Endothelial cell of umbilical vein (primary cell): Measurements from ENCODE around the gene KCNK2. TPM values are rescaled to one million over a fixed set of nuclear protein-coding genes. Genes with fewer than 3 reads are reported as not detected.

Experiments
- BruUV-seq: library from RNA; stranded (reverse); fragments of 400-500 nt; replicated peaks from 2 replicates; lab custom pipeline; 2021; lab: Mats Ljungman, UMichigan
- CTCF ChIA-PET: fragments of 300-600, 350-600 bp; sonication (Branson Sonifier 250); formaldehyde crosslinking; loops from one replicate; lab custom pipeline; 2021; ENCODE audit warnings: antibody characterized with exemption, inconsistent platforms; lab: Charles Lee
- POLR2A ChIA-PET: fragments of 300-600, 350-600 bp; sonication (Branson Sonifier 250); formaldehyde crosslinking; loops from one replicate; lab custom pipeline; 2021; ENCODE audit warnings: antibody characterized with exemption, inconsistent platforms; lab: Charles Lee
- DNase-seq: peaks from one replicate; pipeline ENCODE4 v3.0.0-alpha.2; 2011; ENCODE audit warnings: low read depth, low spot score
- FAIRE-seq: peaks from 2 replicates; lab custom pipeline; 2011; peaks lifted over from hg19 to GRCh38; lab: Jason Lieb, UNC
- H2AFZ ChIP-seq: 2 replicates; pipeline ENCODE4 v1.6.0; 2012; ENCODE audit warnings: low read depth, low read length, control low read depth, inconsistent platforms
- H3K27ac ChIP-seq: 2 replicates; pipeline ENCODE4 v1.5.1; 2011; ENCODE audit warnings: low read depth, mild to moderate bottlenecking, control low read depth, low read length, moderate library complexity; ENCODE audit not compliant: insufficient read depth
- H3K27me3 ChIP-seq, 2 experiments: 2 replicates each; pipeline versions ENCODE4 v1.6.0 to v1.6.1; 2011; ENCODE audit warnings: low read length in 2 of 2, mixed read lengths in 1 of 2; ENCODE audit not compliant: control insufficient read depth in 2 of 2, insufficient read depth in 2 of 2
- H3K36me3 ChIP-seq, 2 experiments: 2 replicates in 1 of 2; 3 replicates in 1 of 2; pipeline ENCODE4 v1.5.1; 2011; ENCODE audit warnings: low read length in 2 of 2, mild to moderate bottlenecking in 1 of 2, moderate library complexity in 1 of 2; ENCODE audit not compliant: control insufficient read depth in 2 of 2, insufficient read depth in 2 of 2; ENCODE audit errors: extremely low read depth in 1 of 2
- H3K4me1 ChIP-seq: 3 replicates; pipeline ENCODE4 v1.5.1; 2011; ENCODE audit warnings: mild to moderate bottlenecking, low read length; ENCODE audit not compliant: control insufficient read depth, insufficient read depth; ENCODE audit errors: extremely low read depth
- H3K4me2 ChIP-seq: 2 replicates; pipeline ENCODE4 v1.6.1; 2011; ENCODE audit warnings: low read length, control low read depth, mixed read lengths; ENCODE audit not compliant: insufficient read depth
- H3K4me3 ChIP-seq, 3 experiments: fragments of 200-600 bp in 1 of 3; sonication (generic), shearing (Covaris generic) in 1 of 3; replicated peaks in 1 of 3; 2 replicates each; pipeline ENCODE4 v1.5.1; 2011 to 2016; ENCODE audit warnings: control low read depth in 3 of 3, low read length in 3 of 3, mild to moderate bottlenecking in 2 of 3, inconsistent platforms in 1 of 3, low read depth in 1 of 3, moderate library complexity in 1 of 3; ENCODE audit not compliant: insufficient read depth in 1 of 3
- H3K79me2 ChIP-seq: 2 replicates; pipeline ENCODE4 v1.6.0; 2012; ENCODE audit warnings: low read length, inconsistent platforms; ENCODE audit not compliant: control insufficient read depth, insufficient read depth
- H3K9ac ChIP-seq: replicated peaks from 2 replicates; pipeline ENCODE3; 2011; ENCODE audit warnings: low read length, control low read depth; ENCODE audit not compliant: insufficient read depth; ENCODE audit errors: extremely low read depth
- H3K9me1 ChIP-seq: replicated peaks from 3 replicates; pipeline ENCODE4 v1.6.0; 2011; ENCODE audit warnings: mild to moderate bottlenecking, low read length; ENCODE audit not compliant: control insufficient read depth, insufficient read depth; ENCODE audit errors: extremely low read depth
- H3K9me3 ChIP-seq: replicated peaks from 2 replicates; pipeline ENCODE4 v1.5.1; 2012; ENCODE audit warnings: low read length, inconsistent platforms; ENCODE audit not compliant: control insufficient read depth, insufficient read depth
- H4K20me1 ChIP-seq: replicated peaks from 2 replicates; pipeline ENCODE3; 2011; ENCODE audit warnings: mild to moderate bottlenecking, low read length; ENCODE audit not compliant: control insufficient read depth, insufficient read depth; ENCODE audit errors: extremely low read depth
- EZH2 ChIP-seq: IDR thresholded peaks from 2 replicates; pipeline ENCODE4 v1.6.1; 2012; ENCODE audit warnings: borderline replicate concordance, low read depth, mild to moderate bottlenecking, moderate library complexity, low read length, inconsistent platforms; ENCODE audit not compliant: severe bottlenecking
- FOS ChIP-seq: IDR thresholded peaks from 2 replicates; pipeline ENCODE4 v1.6.1; 2011; ENCODE audit warnings: mild to moderate bottlenecking, low read length, moderate library complexity, borderline replicate concordance; ENCODE audit not compliant: insufficient read depth
- JUN ChIP-seq: IDR thresholded peaks from 2 replicates; pipeline ENCODE4 v1.6.1; 2011; ENCODE audit warnings: borderline replicate concordance, low read depth; ENCODE audit not compliant: insufficient read length, insufficient read depth
- MYC ChIP-seq: IDR thresholded peaks from one replicate; pipeline ENCODE4 v1.6.1; 2011; ENCODE audit warnings: mild to moderate bottlenecking, low read depth, low read length
- POLR2A ChIP-seq: IDR thresholded peaks from 2 replicates; pipeline ENCODE4 v1.6.1; 2012; ENCODE audit warnings: low read depth, mild to moderate bottlenecking, control low read depth, low read length
- POLR2AphosphoS5 ChIP-seq: IDR thresholded peaks from 2 replicates; pipeline ENCODE4 v1.6.1; 2012; ENCODE audit warnings: low read depth, mild to moderate bottlenecking, control low read depth, low read length, moderate library complexity; ENCODE audit not compliant: insufficient read depth
- dilution Hi-C: fragments of 300-500 bp; cut with MboI; formaldehyde crosslinking; loops from one replicate; pipeline ENCODE4 v1.15.0; 2019; ENCODE audit warnings: low sequenced_read_pairs; ENCODE audit not compliant: extremely low pct_ligation_motif_present
- intact Hi-C: fragments of 100-400 bp; cut with micrococcal nuclease; formaldehyde crosslinking; loops from one replicate; pipeline ENCODE4 v1.10.0; 2022
- polyA plus RNA-seq, 4 experiments: library from polyadenylated mRNA; depleted of rRNA in 3 of 4; stranded (reverse) in 3 of 4; unstranded in 1 of 4; fragments of >200 nt; gene quantifications; 2 replicates each; pipeline versions ENCODE4 v1.2.1 to v1.2.3, GENCODE V29; 2011 to 2012; ENCODE audit warnings: missing spikeins in 1 of 4
- total RNA-seq: library from RNA; stranded (reverse); gene quantifications from 2 replicates; pipeline ENCODE4 v1.2.3, GENCODE V29; 2021
- TF ChIP-seq, protein P1 (sequence below): IDR thresholded peaks from 2 replicates; pipeline ENCODE4 v1.6.1; 2011; ENCODE audit not compliant: insufficient read depth, insufficient read length
- TF ChIP-seq, protein P2 (sequence below), 2 donors: IDR thresholded peaks; 1 replicate in 1 of 2; 2 replicates in 1 of 2; pipeline ENCODE4 v1.5.1; 2011; ENCODE audit warnings: low read length in 2 of 2, mild to moderate bottlenecking in 2 of 2, moderate library complexity in 2 of 2, control low read depth in 1 of 2, inconsistent platforms in 1 of 2, low read depth in 1 of 2; ENCODE audit not compliant: insufficient read depth in 1 of 2; ENCODE audit errors: extremely low read depth in 1 of 2

KCNK2 gene
- total and polyA plus RNA-seq, 2 donors (not counting 3 experiments of a cell fraction or from before 2014, with no cell fraction given), result 0.08 to 0.46 TPM

DNA sequence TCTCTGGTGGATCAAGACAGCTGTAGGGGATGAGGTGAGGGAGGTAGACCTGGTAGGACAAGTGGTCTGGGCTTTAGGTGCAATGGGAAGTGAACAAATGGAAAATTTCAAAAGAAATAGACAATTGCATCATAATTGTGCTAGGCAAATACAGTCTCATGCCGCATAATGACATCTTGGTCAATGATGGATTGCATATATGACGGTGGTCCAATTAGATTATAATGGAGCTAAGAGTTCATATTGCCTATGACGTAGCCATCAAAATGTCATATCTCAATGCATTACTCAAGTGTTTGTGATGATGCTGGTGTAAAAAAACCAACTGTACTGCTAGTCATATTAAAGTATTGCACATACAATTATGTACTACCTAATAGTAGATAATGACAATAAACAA lies 19.0 kb downstream of the KCNK2 start:
- H3K4me3 ChIP-seq, result no peak overlapping the region
- H3K9ac ChIP-seq, result no peak overlapping the region
- POLR2A ChIA-PET, result no interaction called here
- intact Hi-C loops, result no loop called here
- H3K27me3 ChIP-seq, result peaks cover 0 to 2% of the 10 kb centered on the region in 2 experiments
- FAIRE-seq (no peak), DNase-seq (no peak)
- H3K4me1 ChIP-seq, result no peaks in the 10 kb centered on the region
- no TSS peak for BruUV-seq
- H4K20me1 ChIP-seq, result no peaks in the 10 kb centered on the region
- TF ChIP-seq MYC (no peak), POLR2A (no peak), POLR2AphosphoS5 (no peak), EZH2 (no peak), FOS (no peak), JUN (no peak)
- TF ChIP-seq, protein P1, sequence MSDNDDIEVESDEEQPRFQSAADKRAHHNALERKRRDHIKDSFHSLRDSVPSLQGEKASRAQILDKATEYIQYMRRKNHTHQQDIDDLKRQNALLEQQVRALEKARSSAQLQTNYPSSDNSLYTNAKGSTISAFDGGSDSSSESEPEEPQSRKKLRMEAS, result no peak
- TF ChIP-seq, protein P2, sequence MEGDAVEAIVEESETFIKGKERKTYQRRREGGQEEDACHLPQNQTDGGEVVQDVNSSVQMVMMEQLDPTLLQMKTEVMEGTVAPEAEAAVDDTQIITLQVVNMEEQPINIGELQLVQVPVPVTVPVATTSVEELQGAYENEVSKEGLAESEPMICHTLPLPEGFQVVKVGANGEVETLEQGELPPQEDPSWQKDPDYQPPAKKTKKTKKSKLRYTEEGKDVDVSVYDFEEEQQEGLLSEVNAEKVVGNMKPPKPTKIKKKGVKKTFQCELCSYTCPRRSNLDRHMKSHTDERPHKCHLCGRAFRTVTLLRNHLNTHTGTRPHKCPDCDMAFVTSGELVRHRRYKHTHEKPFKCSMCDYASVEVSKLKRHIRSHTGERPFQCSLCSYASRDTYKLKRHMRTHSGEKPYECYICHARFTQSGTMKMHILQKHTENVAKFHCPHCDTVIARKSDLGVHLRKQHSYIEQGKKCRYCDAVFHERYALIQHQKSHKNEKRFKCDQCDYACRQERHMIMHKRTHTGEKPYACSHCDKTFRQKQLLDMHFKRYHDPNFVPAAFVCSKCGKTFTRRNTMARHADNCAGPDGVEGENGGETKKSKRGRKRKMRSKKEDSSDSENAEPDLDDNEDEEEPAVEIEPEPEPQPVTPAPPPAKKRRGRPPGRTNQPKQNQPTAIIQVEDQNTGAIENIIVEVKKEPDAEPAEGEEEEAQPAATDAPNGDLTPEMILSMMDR (IDR thresholded peaks at IDR 0.05; ENCODE audit: extremely low read depth in 1 of 2, insufficient read depth in 1 of 2, low read depth in 1 of 2, low read length in 2 of 2), result no peak
- H3K9me1 ChIP-seq, result no peaks in the 10 kb centered on the region
- H3K36me3 ChIP-seq, result no peaks in the 10 kb centered on the region
- CTCF ChIA-PET, result no interaction called here
- no peaks in the 10 kb centered on the region for H3K79me2 ChIP-seq
- no peaks in the 10 kb centered on the region for H3K9me3 ChIP-seq
- no peak overlapping the region for H3K4me2 ChIP-seq
- H2AFZ ChIP-seq, result no peak overlapping the region
- H3K27ac ChIP-seq, result no peak overlapping the region
- dilution Hi-C loops, result no loop called here
